B cell (primary cell): ENCODE data around the gene INPP5J. TPM values are rescaled to one million over a fixed set of nuclear protein-coding genes. Genes with fewer than 3 reads are reported as not detected.

Experiments used
- ATAC-seq: fragments of 200-7000 bp; cut with Tn5 transposase; one replicate; pipeline ENCODE4 v1.10.0; 2021; ENCODE audit warnings: low read depth, mild to moderate bottlenecking, moderate number of reproducible peaks, moderate library complexity
- CTCF ChIA-PET: fragments of 350-600 bp; sonication (Branson Sonifier 250); formaldehyde crosslinking; loops from one replicate; lab custom pipeline; 2021; ENCODE audit warnings: antibody characterized with exemption, inconsistent platforms; lab: Charles Lee
- POLR2A ChIA-PET: fragments of 350-600 bp; sonication (Branson Sonifier 250); formaldehyde crosslinking; loops from one replicate; lab custom pipeline; 2021; ENCODE audit warnings: antibody characterized with exemption; lab: Charles Lee
- DNase-seq: peaks from one replicate; pipeline ENCODE4 v3.0.0; 2013
- H2AFZ ChIP-seq: 2 replicates; pipeline ENCODE4 v1.6.1; 2012; ENCODE audit warnings: mild to moderate bottlenecking, low read depth, low read length; ENCODE audit not compliant: insufficient read depth, poor library complexity, severe bottlenecking
- H3K27ac ChIP-seq, 2 donors: 1 replicate in 1 of 2; 2 replicates in 1 of 2; pipeline ENCODE4 v1.5.1; 2012 to 2013; ENCODE audit warnings: low read length in 2 of 2, mild to moderate bottlenecking in 2 of 2, moderate library complexity in 1 of 2
- H3K27me3 ChIP-seq, 4 experiments: fragments of 200-600 bp in 1 of 4; sonication (generic) in 1 of 4; replicated peaks in 1 of 4; 1 replicate in 2 of 4; 2 replicates in 2 of 4; pipeline versions ENCODE4 v1.6.1 to v1.7.0; 2013 to 2016; ENCODE audit warnings: low read length in 3 of 4, mild to moderate bottlenecking in 2 of 4, mixed read lengths in 1 of 4, moderate library complexity in 1 of 4; ENCODE audit not compliant: insufficient read depth in 4 of 4, control insufficient read depth in 3 of 4; ENCODE audit errors: control extremely low read depth in 1 of 4
- H3K36me3 ChIP-seq, 2 experiments: replicated peaks in 1 of 2; 1 replicate in 1 of 2; 2 replicates in 1 of 2; pipeline versions ENCODE4 v1.6.1 to v1.7.1; 2013; ENCODE audit warnings: low read length in 1 of 2; ENCODE audit not compliant: insufficient read depth in 2 of 2, control insufficient read depth in 1 of 2; ENCODE audit errors: control extremely low read depth in 1 of 2, extremely low read depth in 1 of 2
- H3K4me1 ChIP-seq, 2 donors: fragments of 200-600 bp in 1 of 2; sonication (generic) in 1 of 2; 1 replicate in 1 of 2; 2 replicates in 1 of 2; pipeline versions ENCODE4 v1.5.1 to v1.6.1; 2013 to 2017; ENCODE audit warnings: low read length in 2 of 2; ENCODE audit not compliant: control insufficient read depth in 2 of 2, insufficient read depth in 2 of 2
- H3K4me2 ChIP-seq: replicated peaks from 2 replicates; pipeline ENCODE3; 2012; ENCODE audit warnings: mild to moderate bottlenecking, low read depth, low read length; ENCODE audit not compliant: poor library complexity, severe bottlenecking
- H3K4me3 ChIP-seq, 5 experiments: fragments of 200-600 bp in 1 of 5; sonication (generic) in 1 of 5; 1 replicate in 3 of 5; 2 replicates in 2 of 5; pipeline versions ENCODE4 v1.5.1 to v1.7.0; 2011 to 2016; ENCODE audit warnings: low read length in 4 of 5, mild to moderate bottlenecking in 4 of 5, low read depth in 2 of 5, control low read depth in 1 of 5, moderate library complexity in 1 of 5; ENCODE audit not compliant: insufficient read depth in 1 of 5; ENCODE audit errors: control extremely low read depth in 1 of 5, extremely low read depth in 1 of 5
- H3K79me2 ChIP-seq: fragments of 200-600 bp; sonication (generic); one replicate; pipeline ENCODE4 v1.6.0; 2016; ENCODE audit warnings: low read length; ENCODE audit not compliant: control insufficient read depth, insufficient read depth
- H3K9ac ChIP-seq: fragments of 200-600 bp; sonication (generic); 2 replicates; pipeline ENCODE4 v1.6.1; 2017; ENCODE audit warnings: mild to moderate bottlenecking, low read length, moderate library complexity
- H3K9me3 ChIP-seq, 3 donors: one replicate each; pipeline versions ENCODE4 v1.6.1 to v1.7.1; 2013; ENCODE audit warnings: low read length in 2 of 3; ENCODE audit not compliant: control insufficient read depth in 2 of 3, insufficient read depth in 1 of 3; ENCODE audit errors: control extremely low read depth in 1 of 3
- H4K20me1 ChIP-seq: 2 replicates; pipeline ENCODE4 v1.6.0; 2012; ENCODE audit warnings: mild to moderate bottlenecking, low read length; ENCODE audit not compliant: insufficient read depth, control insufficient read depth, poor library complexity, severe bottlenecking
- H3K27ac Mint-ChIP-seq: one replicate; pipeline ENCODE4 v1.8.0; 2021; ENCODE audit warnings: mixed read lengths
- H3K27me3 Mint-ChIP-seq: one replicate; pipeline ENCODE4 v1.8.0; 2021; ENCODE audit warnings: mixed read lengths
- H3K4me1 Mint-ChIP-seq: one replicate; pipeline ENCODE4 v1.8.0; 2021; ENCODE audit warnings: mixed read lengths
- H3K4me3 Mint-ChIP-seq: one replicate; pipeline ENCODE4 v1.8.0; 2021; ENCODE audit warnings: mixed read lengths
- H3K9me3 Mint-ChIP-seq: one replicate; pipeline ENCODE4 v1.8.0; 2022; ENCODE audit warnings: mixed read lengths; ENCODE audit not compliant: insufficient read depth
- CTCF ChIP-seq: fragments of 200-600 bp; IDR thresholded peaks from one replicate; pipeline ENCODE4 v1.8.0; 2022; ENCODE audit warnings: antibody characterized with exemption, mild to moderate bottlenecking
- EZH2 ChIP-seq: IDR thresholded peaks from 2 replicates; pipeline ENCODE4 v1.6.1; 2012; ENCODE audit warnings: borderline replicate concordance, low read depth, mild to moderate bottlenecking, moderate library complexity, low read length; ENCODE audit not compliant: insufficient read depth, poor library complexity, severe bottlenecking
- WGBS: methylation state at CpG from one replicate; pipeline ENCODE4 v1.1.5; 2013; ENCODE audit warnings: missing lambda C conversion rate; ENCODE audit not compliant: insufficient coverage; 5-methylcytosine and 5-hydroxymethylcytosine counted together
- intact Hi-C: fragments of 100-400 bp; cut with micrococcal nuclease; formaldehyde crosslinking; loops from one replicate; pipeline ENCODE4 v1.10.0; 2022
- polyA plus RNA-seq: library from polyadenylated mRNA; depleted of rRNA; stranded (reverse); fragments of >200 nt; gene quantifications from 2 replicates; pipeline ENCODE4 v1.2.3, GENCODE V29; 2012
- total RNA-seq, 2 donors: library from RNA; stranded (reverse); fragments of 120-200 nt in 1 of 2; gene quantifications; 1 replicate in 1 of 2; 2 replicates in 1 of 2; pipeline versions ENCODE4 v1.2.3 to v1.2.4, GENCODE V29; 2013 to 2022

INPP5J gene
- total and polyA plus RNA-seq, 2 donors (not counting 1 experiment from before 2014, with no cell fraction given): 0.07 to 0.52 TPM

GRCh38 chr22:31091106-31091975, 31.4 kb upstream of the INPP5J start:
- CTCF ChIA-PET: interaction anchor here (1.1 to 1.4 kb wide), 2 partner anchors 57 to 141 kb away, joined by 5 to 7 read pairs; no protein-coding TSS in a partner anchor
- Histone ChIP-seq H3K9ac (no peak overlapping the region), H3K36me3 (no peaks in the 10 kb centered on the region), H3K9me3 (no peaks in the 10 kb centered on the region), H3K4me1 (peaks cover 10 to 27% of the 10 kb centered on the region in 2 donors), H4K20me1 (no peaks in the 10 kb centered on the region), H3K4me3 (no peak overlapping the region), H3K4me2 (no peak overlapping the region), H2AFZ (no peak overlapping the region), H3K27ac (no peak overlapping the region), H3K79me2 (no peaks in the 10 kb centered on the region), H3K27me3 (no peaks in the 10 kb centered on the region)
- WGBS: 94% methylated on average over 29 of the region's 29 CpGs
- no peak overlapping the region for H3K27ac Mint-ChIP-seq
- peaks cover 14% of the 10 kb centered on the region for H3K4me1 Mint-ChIP-seq
- no peaks in the 10 kb centered on the region for H3K27me3 Mint-ChIP-seq
- no peak for ATAC-seq
- H3K9me3 Mint-ChIP-seq: no peaks in the 10 kb centered on the region
- no peak for DNase-seq
- TF ChIP-seq EZH2: no peak
- no peak for TF ChIP-seq CTCF
- intact Hi-C loops: no loop called here
- H3K4me3 Mint-ChIP-seq: no peak overlapping the region
- POLR2A ChIA-PET: no interaction called here

GRCh38 chr22:31092161-31092560, 30.6 kb upstream of the INPP5J start:
- Mint-ChIP-seq H3K4me3 (no peak overlapping the region), H3K4me1 (peaks cover 14% of the 10 kb centered on the region), H3K9me3 (no peaks in the 10 kb centered on the region), H3K27ac (no peak overlapping the region), H3K27me3 (no peaks in the 10 kb centered on the region)
- H3K9me3 ChIP-seq: no peaks in the 10 kb centered on the region
- no peaks in the 10 kb centered on the region for H4K20me1 ChIP-seq
- DNase-seq: no peak
- no peak overlapping the region for H2AFZ ChIP-seq
- H3K27ac ChIP-seq: no peak overlapping the region
- no peaks in the 10 kb centered on the region for H3K79me2 ChIP-seq
- no peak for TF ChIP-seq EZH2
- TF ChIP-seq CTCF: no peak
- intact Hi-C loops: no loop called here
- 90% methylated on average over 5 of the region's 9 CpGs for WGBS
- no peak for ATAC-seq
- no peaks in the 10 kb centered on the region for H3K36me3 ChIP-seq
- ChIA-PET CTCF (no interaction called here), POLR2A (no interaction called here)
- no peak overlapping the region for H3K4me2 ChIP-seq
- H3K9ac ChIP-seq: no peak overlapping the region
- no peak overlapping the region for H3K4me3 ChIP-seq
- peaks cover 10 to 27% of the 10 kb centered on the region in 2 donors for H3K4me1 ChIP-seq
- H3K27me3 ChIP-seq: no peaks in the 10 kb centered on the region
